HepG2 (cell line): ENCODE measurements around the gene ARHGAP30. TPM values are rescaled to one million over a fixed set of nuclear protein-coding genes. Genes with fewer than 3 reads are reported as not detected.

Experiments
- ATAC-seq: fragments of 200-7000 bp; cut with Tn5 transposase; 3 replicates; pipeline ENCODE4 v1.9.1; 2020; ENCODE audit warnings: mild to moderate bottlenecking, moderate library complexity
- BruUV-seq: library from RNA; stranded (reverse); fragments of 400-500 nt; replicated peaks from 2 replicates; lab custom pipeline; 2021; lab: Mats Ljungman, UMichigan
- CTCF ChIA-PET: fragments of 300-600 bp; formaldehyde crosslinking; extraction: SDS; loops from one replicate; lab custom pipeline; 2021; ENCODE audit warnings: low total read pairs, inconsistent platforms, low intra/inter-chr PET ratio; lab: Yijun Ruan, JAX
- POLR2A ChIA-PET: fragments of 350-600 bp; sonication (Branson Sonifier 250); formaldehyde crosslinking; loops from one replicate; lab custom pipeline; 2020; ENCODE audit warnings: antibody characterized with exemption, inconsistent platforms; lab: Yijun Ruan, JAX
- DNase-seq: peaks from one replicate; pipeline ENCODE4 v3.0.0-alpha.2; 2015; ENCODE audit warnings: low spot score
- FAIRE-seq: peaks from 3 replicates; lab custom pipeline; 2011; peaks lifted over from hg19 to GRCh38; lab: Jason Lieb, UNC
- H2AFZ ChIP-seq: one replicate; pipeline ENCODE4 v1.6.1; 2011; ENCODE audit warnings: low read length, inconsistent platforms
- H3K27ac ChIP-seq: fragments of 300-600 bp; 3 replicates; pipeline ENCODE4 v1.8.0; 2011; ENCODE audit warnings: mixed run types, mild to moderate bottlenecking, mixed read lengths, low read length, inconsistent platforms; ENCODE audit not compliant: insufficient read depth; ENCODE audit errors: extremely low read length
- H3K27me3 ChIP-seq, 2 experiments: fragments of 200-600 bp in 1 of 2; 2 replicates in 1 of 2; 3 replicates in 1 of 2; pipeline versions ENCODE4 v1.6.0 to v1.8.0; 2011; ENCODE audit warnings: low read length in 2 of 2, mild to moderate bottlenecking in 2 of 2, moderate library complexity in 2 of 2, inconsistent platforms in 1 of 2; ENCODE audit not compliant: insufficient read depth in 2 of 2, control insufficient read depth in 1 of 2
- H3K36me3 ChIP-seq, 2 experiments: fragments of 200-600 bp in 1 of 2; replicated peaks in 1 of 2; 2 replicates in 1 of 2; 3 replicates in 1 of 2; pipeline versions ENCODE4 v1.5.1 to v1.8.0; 2011; ENCODE audit warnings: low read length in 2 of 2, inconsistent platforms in 1 of 2; ENCODE audit not compliant: insufficient read depth in 2 of 2, control insufficient read depth in 1 of 2
- H3K4me1 ChIP-seq: 2 replicates; pipeline ENCODE4 v1.5.1; 2012; ENCODE audit warnings: low read length, inconsistent platforms; ENCODE audit not compliant: insufficient read depth
- H3K4me2 ChIP-seq: 2 replicates; pipeline ENCODE4 v1.6.0; 2011; ENCODE audit warnings: low read depth, low read length, inconsistent platforms
- H3K4me3 ChIP-seq, 3 experiments: fragments of 200-600 bp in 1 of 3; sonication (generic), shearing (Covaris generic) in 1 of 3; replicated peaks in 1 of 3; 2 replicates each; pipeline ENCODE4 v1.5.1; 2011 to 2016; ENCODE audit warnings: low read length in 3 of 3, inconsistent platforms in 2 of 3, low read depth in 2 of 3, mild to moderate bottlenecking in 2 of 3, control low read depth in 1 of 3, mixed read lengths in 1 of 3; ENCODE audit not compliant: insufficient read depth in 1 of 3
- H3K79me2 ChIP-seq: one replicate; pipeline ENCODE4 v1.6.1; 2011; ENCODE audit warnings: low read length, inconsistent platforms; ENCODE audit not compliant: insufficient read depth
- H3K9ac ChIP-seq: 2 replicates; pipeline ENCODE4 v1.6.0; 2011; ENCODE audit warnings: mild to moderate bottlenecking, low read depth, low read length, inconsistent platforms; ENCODE audit not compliant: insufficient read depth
- H3K9me3 ChIP-seq: 2 replicates; pipeline ENCODE4 v1.5.1; 2012; ENCODE audit warnings: mild to moderate bottlenecking, low read length
- H4K20me1 ChIP-seq: 2 replicates; pipeline ENCODE4 v1.6.0; 2011; ENCODE audit warnings: inconsistent platforms, mild to moderate bottlenecking, low read length, moderate library complexity; ENCODE audit not compliant: insufficient read depth
- CHCHD3 ChIP-seq: sonication (generic); formaldehyde crosslinking; IDR thresholded peaks from 2 replicates; pipeline ENCODE4 v1.8.0; 2022; ENCODE audit warnings: mild to moderate bottlenecking, missing genetic modification reagents, moderate library complexity
- NCOA2 ChIP-seq: sonication (generic); formaldehyde crosslinking; IDR thresholded peaks from 2 replicates; pipeline ENCODE4 v1.8.0; 2022; ENCODE audit warnings: inconsistent platforms
- TOE1 ChIP-seq: sonication (generic); formaldehyde crosslinking; IDR thresholded peaks from 2 replicates; pipeline ENCODE4 v1.4.0; 2020; ENCODE audit warnings: mild to moderate bottlenecking, missing genetic modification reagents
- ZBTB42 ChIP-seq: sonication (generic); formaldehyde crosslinking; IDR thresholded peaks from 2 replicates; pipeline ENCODE4 v1.5.0; 2020; ENCODE audit warnings: mild to moderate bottlenecking, missing genetic modification reagents
- ZNF274 ChIP-seq: sonication (generic); formaldehyde crosslinking; IDR thresholded peaks from 2 replicates; pipeline ENCODE4 v1.5.1; 2020; ENCODE audit warnings: mild to moderate bottlenecking, missing genetic modification reagents
- WGBS: methylation state at CpG from one replicate; pipeline ENCODE4 v1.1.6; 2017; ENCODE audit warnings: low lambda C conversion rate; 5-methylcytosine and 5-hydroxymethylcytosine counted together
- in situ Hi-C: cut with HindIII; loops from 2 replicates; pipeline ENCODE4 v1.10.0; 2017; ENCODE audit warnings: low pct_unique_long_range_greater_than_20kb; ENCODE audit not compliant: extremely low pct_ligation_motif_present
- intact Hi-C: fragments of 100-400 bp; cut with micrococcal nuclease; formaldehyde crosslinking; loops from one replicate; pipeline ENCODE4 v1.10.0; 2022; ENCODE audit not compliant: unreplicated experiment
- polyA plus RNA-seq, 8 experiments: library from polyadenylated mRNA; depleted of rRNA in 3 of 8; stranded (reverse) in 7 of 8; unstranded in 1 of 8; fragments of >200 nt; fragmentation: Illumina TruSeq in 4 of 8; extraction: Trizol in 4 of 8; gene quantifications; 2 replicates each; pipeline versions ENCODE4 v1.2.1 to v1.2.3, GENCODE V29; 2011 to 2016; ENCODE audit warnings: low read depth in 4 of 8, missing spikeins in 1 of 8, mixed read lengths in 1 of 8; ENCODE audit not compliant: insufficient read depth in 1 of 8
- total RNA-seq, 5 experiments: library from RNA; depleted of rRNA; stranded (reverse); fragments of >200 nt; fragmentation: Illumina TruSeq; extraction: Trizol; gene quantifications; 2 replicates each; pipeline ENCODE4 v1.2.3, GENCODE V29; 2016; ENCODE audit warnings: low read depth in 1 of 5

ARHGAP30 gene
- total and polyA plus RNA-seq, 2 of the 13 experiments (the other 11 are each of a cell fraction or from before 2014, with no cell fraction given): 0.13 to 0.20 TPM

GRCh38 chr1:161048949-161049722 is 20.6 kb downstream of the ARHGAP30 start:
- no TSS peak for BruUV-seq
- Histone ChIP-seq H3K36me3 (no peaks in the 10 kb centered on the region), H3K4me3 (no peak overlapping the region), H3K9ac (no peak overlapping the region)
- 70% methylated on average over 2 of the region's 5 CpGs for WGBS
- CTCF ChIA-PET: no interaction called here
- TF ChIP-seq ZBTB42 (CRISPR knock-in tag) (no peak), ZNF274 (CRISPR knock-in tag) (peak; percentile 82; the same call in 1 of the 2 replicates), NCOA2 (CRISPR knock-in tag) (no peak), TOE1 (no peak), CHCHD3 (CRISPR knock-in tag) (no peak)
- TF ChIP-seq, all 625 proteins: peak for 1
- Histone ChIP-seq H2AFZ (no peak overlapping the region), H3K27ac (no peak overlapping the region), H3K4me1 (peaks cover 25% of the 10 kb centered on the region), H3K9me3 (no peaks in the 10 kb centered on the region), H4K20me1 (no peaks in the 10 kb centered on the region), H3K4me2 (no peak overlapping the region), H3K27me3 (no peaks in the 10 kb centered on the region; a peak in 2 of 5 replicates), H3K79me2 (peaks cover 12% of the 10 kb centered on the region)
- FAIRE-seq: no peak
- no peak for DNase-seq
- in situ Hi-C loops (no loop called here), intact Hi-C loops (no loop called here)
- no peak for ATAC-seq
- POLR2A ChIA-PET: interaction anchor here (1.1 kb wide), 1 partner anchor 28 kb away, joined by 5 read pairs; the partner anchor contains the start of gene F11R
